ENCODE results near the gene FBXL19.
"Not testable (repeated sequence)": the region's sequence is repeated elsewhere in the genome, so short reads cannot be mapped to it uniquely, and the experiment has no call there.

FBXL19 gene

DNA sequence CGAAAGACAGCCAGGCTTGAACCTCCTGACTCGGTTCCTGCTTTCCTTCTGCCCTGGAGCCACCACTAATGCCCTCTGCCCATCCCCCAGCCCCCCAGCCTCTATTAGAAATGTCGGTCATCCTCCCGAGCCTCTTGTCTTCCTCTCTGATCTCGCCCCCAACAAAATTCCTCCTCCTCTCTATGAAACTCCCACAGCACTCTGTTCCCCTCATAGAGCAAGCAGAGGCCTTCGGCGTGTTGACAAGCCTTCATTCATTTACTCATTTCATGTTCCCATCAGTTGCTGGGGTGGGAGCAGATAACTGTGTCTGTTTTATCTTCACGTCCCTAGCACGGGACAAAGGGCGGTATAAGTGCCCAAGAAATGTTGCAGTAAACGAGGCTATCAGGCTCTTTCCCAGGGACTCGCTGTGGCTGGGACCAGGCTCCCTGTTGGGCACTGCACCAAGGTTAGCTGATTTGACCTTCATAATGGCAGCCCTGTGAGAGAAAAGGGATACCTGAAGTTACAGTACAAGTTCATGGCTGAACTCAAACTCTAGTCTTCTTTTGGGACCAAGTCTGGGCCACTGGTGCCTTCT, 7.8 kb downstream of the FBXL19 start:
- Histone ChIP-seq H3K9ac (ENCODE audit: low read depth, low read length) (no peak overlapping the region), H3K4me1 (ENCODE audit: control insufficient read depth, insufficient read depth, low read length) (no peaks in the 10 kb centered on the region), H3K27ac (ENCODE audit: low read depth, low read length) (no peak overlapping the region), H3K4me3 (ENCODE audit: low read depth, low read length) (no peak overlapping the region), H3K9me3 (ENCODE audit: control insufficient read depth, insufficient read depth, low read length) (no peaks in the 10 kb centered on the region), H3K36me3 (ENCODE audit: control insufficient read depth, insufficient read depth, low read length) (peaks cover 61% of the 10 kb centered on the region), H3K27me3 (ENCODE audit: control insufficient read depth, insufficient read depth, low read length) (no peaks in the 10 kb centered on the region)

DNA sequence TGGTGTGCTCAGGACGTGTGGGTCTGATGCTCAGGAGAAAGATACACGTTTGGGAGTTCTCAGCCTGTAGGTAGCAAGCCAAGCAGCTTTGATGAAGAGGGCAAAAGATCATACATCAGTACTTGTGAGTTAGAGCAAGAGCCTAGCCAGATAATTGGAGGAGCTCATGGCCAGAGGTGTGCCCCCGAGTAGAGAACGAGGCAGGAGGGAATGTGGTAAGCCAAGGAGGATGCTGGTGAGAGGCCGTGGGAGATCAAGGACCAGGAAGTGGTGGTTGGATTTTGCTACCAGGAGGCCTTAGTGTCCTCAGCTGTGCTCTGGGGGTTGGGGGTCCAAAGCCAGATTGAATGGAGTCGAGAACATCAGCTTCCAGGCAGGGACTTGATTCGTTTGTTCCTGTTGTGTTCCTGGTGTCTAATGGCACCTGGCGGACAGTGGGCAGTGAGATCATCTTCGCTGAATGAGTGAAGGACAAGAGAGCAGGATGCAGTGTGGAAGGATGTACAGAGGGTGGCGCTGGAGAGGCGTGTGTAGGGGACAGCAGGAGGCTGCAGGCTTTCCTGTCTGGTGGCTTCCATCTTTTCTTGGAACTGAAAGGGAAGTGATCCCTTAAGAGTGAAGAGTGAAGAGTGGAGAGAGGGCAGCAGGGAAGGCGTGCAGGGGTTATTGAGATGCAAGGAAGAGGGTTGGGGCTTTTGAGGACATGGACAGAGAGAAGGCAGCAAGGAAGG, 11.6 kb downstream of the FBXL19 start:
- H3K27ac ChIP-seq (ENCODE audit: low read depth, low read length) = no peak overlapping the region
- no peaks in the 10 kb centered on the region for H3K9me3 ChIP-seq (ENCODE audit: control insufficient read depth, insufficient read depth, low read length)
- no peak overlapping the region for H3K4me3 ChIP-seq (ENCODE audit: low read depth, low read length)
- no peak overlapping the region for H3K9ac ChIP-seq (ENCODE audit: low read depth, low read length)
- H3K36me3 ChIP-seq (ENCODE audit: control insufficient read depth, insufficient read depth, low read length) = peaks cover 49% of the 10 kb centered on the region
- no peaks in the 10 kb centered on the region for H3K27me3 ChIP-seq (ENCODE audit: control insufficient read depth, insufficient read depth, low read length)
- H3K4me1 ChIP-seq (ENCODE audit: control insufficient read depth, insufficient read depth, low read length) = no peaks in the 10 kb centered on the region

DNA sequence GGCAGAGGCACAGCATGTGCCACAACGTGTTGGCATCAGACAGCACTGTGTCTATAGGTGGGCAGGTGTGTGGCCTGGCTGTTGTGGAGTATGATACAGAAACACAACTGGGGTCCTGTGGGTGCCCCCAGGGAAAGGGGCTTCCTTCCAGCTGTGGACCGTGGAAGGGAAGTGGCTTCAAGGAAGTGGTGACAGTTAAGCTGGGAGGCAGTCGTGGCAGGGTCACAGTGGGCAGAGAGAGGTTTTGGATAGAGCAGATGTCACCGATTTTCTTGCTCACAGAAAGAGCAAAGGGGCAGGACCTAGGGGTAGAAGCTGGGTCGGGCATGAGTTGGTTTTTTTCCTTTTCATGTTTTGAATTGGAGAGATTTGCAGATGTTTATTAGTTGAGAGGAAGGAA, 14.3 kb downstream of the FBXL19 start:
- Histone ChIP-seq H3K27ac (ENCODE audit: low read depth, low read length) (no peak overlapping the region), H3K4me1 (ENCODE audit: control insufficient read depth, insufficient read depth, low read length) (peaks cover 11% of the 10 kb centered on the region), H3K4me3 (ENCODE audit: low read depth, low read length) (no peak overlapping the region)

DNA sequence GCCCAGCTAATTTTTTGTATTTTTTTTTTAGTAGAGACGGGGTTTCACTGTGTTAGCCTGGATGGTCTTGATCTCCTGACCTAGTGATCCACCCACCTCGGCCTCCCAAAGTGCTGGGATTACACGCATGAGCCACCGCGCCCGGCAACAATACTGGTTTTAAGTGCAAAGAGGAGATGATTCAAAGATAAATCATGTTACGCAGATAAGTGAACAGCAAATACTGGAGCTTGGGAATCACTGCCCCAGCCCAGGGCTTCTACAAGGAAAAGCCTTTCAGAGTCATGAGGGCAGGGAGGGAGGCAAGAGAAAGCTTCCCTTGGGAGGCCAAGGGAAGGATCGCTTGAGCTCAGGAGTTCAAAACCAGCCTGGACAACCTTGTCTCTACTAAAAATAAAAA, 16.2 kb downstream of the FBXL19 start:
- peaks cover 50% of the 10 kb centered on the region for H3K36me3 ChIP-seq (ENCODE audit: control insufficient read depth, insufficient read depth, low read length)
- not testable (repeated sequence) for H3K27ac ChIP-seq (ENCODE audit: low read depth, low read length); H3K27me3 ChIP-seq (ENCODE audit: control insufficient read depth, insufficient read depth, low read length); H3K9me3 ChIP-seq (ENCODE audit: control insufficient read depth, insufficient read depth, low read length); H3K4me3 ChIP-seq (ENCODE audit: low read depth, low read length); H3K9ac ChIP-seq (ENCODE audit: low read depth, low read length)
- H3K4me1 ChIP-seq (ENCODE audit: control insufficient read depth, insufficient read depth, low read length) = peaks cover 11% of the 10 kb centered on the region

More for the DNA sequence above, 14.3 kb downstream of the FBXL19 start:
- Histone ChIP-seq H3K27me3 (ENCODE audit: control insufficient read depth, insufficient read depth, low read length) (no peaks in the 10 kb centered on the region), H3K9ac (ENCODE audit: low read depth, low read length) (no peak overlapping the region), H3K36me3 (ENCODE audit: control insufficient read depth, insufficient read depth, low read length) (peaks cover 37% of the 10 kb centered on the region), H3K9me3 (ENCODE audit: control insufficient read depth, insufficient read depth, low read length) (no peaks in the 10 kb centered on the region)

DNA sequence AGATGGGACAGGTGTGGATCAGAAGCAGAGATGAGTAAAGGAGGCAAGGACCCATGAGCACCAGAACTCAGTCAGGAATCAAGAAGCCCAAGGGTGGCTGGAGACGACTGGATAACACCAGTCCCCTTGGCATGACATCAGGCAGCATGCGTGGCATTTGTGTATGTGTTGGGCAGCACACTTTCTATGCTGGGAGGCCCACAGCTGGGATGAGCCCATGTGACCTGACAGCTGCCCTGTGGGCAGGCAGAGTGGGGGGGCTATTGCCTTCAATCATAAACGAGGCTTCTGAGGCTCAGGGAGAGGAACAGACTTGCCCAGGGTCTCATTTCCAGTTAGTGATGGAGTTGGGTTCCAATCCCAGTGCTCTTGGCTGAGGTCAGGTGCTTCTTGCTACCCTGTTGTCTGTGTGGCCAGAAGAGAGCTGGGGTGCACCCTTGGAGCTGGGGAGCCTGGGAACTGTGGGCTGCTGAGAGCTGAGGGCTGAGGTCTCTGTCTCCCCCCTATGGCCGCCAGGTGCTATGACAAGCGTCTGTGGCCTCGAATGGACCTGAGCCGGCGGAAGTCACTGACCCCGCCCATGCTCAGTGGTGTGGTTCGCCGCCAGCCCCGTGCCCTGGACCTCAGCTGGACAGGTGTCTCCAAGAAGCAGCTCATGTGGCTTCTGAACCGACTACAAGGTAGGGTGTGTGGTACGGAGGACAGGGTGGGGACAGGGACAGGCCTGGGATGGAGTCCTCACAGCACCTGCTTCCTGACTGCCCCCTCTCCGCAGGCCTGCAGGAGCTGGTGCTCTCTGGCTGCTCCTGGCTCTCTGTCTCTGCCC, 18.4 kb downstream of the FBXL19 start:
- H3K4me1 ChIP-seq (ENCODE audit: control insufficient read depth, insufficient read depth, low read length) = peaks cover 16% of the 10 kb centered on the region
- H3K36me3 ChIP-seq (ENCODE audit: control insufficient read depth, insufficient read depth, low read length) = peaks cover 55% of the 10 kb centered on the region
- H3K4me3 ChIP-seq (ENCODE audit: low read depth, low read length) = no peak overlapping the region
- no peak overlapping the region for H3K9ac ChIP-seq (ENCODE audit: low read depth, low read length)
- no peaks in the 10 kb centered on the region for H3K9me3 ChIP-seq (ENCODE audit: control insufficient read depth, insufficient read depth, low read length)
- H3K27me3 ChIP-seq (ENCODE audit: control insufficient read depth, insufficient read depth, low read length) = no peaks in the 10 kb centered on the region
- peak overlapping the region; percentile 91 for H3K27ac ChIP-seq (ENCODE audit: low read depth, low read length)

DNA sequence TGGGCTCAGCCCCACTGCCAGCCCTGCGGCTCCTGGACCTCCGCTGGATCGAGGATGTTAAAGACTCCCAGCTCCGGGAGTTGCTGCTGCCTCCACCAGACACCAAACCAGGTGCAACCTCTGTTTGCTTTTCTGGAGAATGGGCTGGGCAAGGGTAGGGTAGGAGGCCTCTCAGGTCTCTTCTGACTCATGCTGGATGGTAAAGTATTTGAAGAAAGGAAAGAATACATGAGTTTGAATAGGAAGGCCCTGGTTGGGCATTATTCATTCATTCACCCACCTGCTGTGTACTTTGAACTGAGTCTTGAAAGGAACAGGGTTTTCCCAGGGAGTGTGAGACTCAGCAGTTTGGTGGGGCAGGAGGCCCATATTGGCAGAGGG, 19.0 kb downstream of the FBXL19 start:
- H3K27me3 ChIP-seq (ENCODE audit: control insufficient read depth, insufficient read depth, low read length) = no peaks in the 10 kb centered on the region
- no peak overlapping the region for H3K4me3 ChIP-seq (ENCODE audit: low read depth, low read length)
- no peak overlapping the region for H3K9ac ChIP-seq (ENCODE audit: low read depth, low read length)
- H3K27ac ChIP-seq (ENCODE audit: low read depth, low read length) = peak overlapping the region; percentile 91
- H3K4me1 ChIP-seq (ENCODE audit: control insufficient read depth, insufficient read depth, low read length) = peaks cover 21% of the 10 kb centered on the region
- H3K9me3 ChIP-seq (ENCODE audit: control insufficient read depth, insufficient read depth, low read length) = no peaks in the 10 kb centered on the region
- H3K36me3 ChIP-seq (ENCODE audit: control insufficient read depth, insufficient read depth, low read length) = peaks cover 50% of the 10 kb centered on the region

DNA sequence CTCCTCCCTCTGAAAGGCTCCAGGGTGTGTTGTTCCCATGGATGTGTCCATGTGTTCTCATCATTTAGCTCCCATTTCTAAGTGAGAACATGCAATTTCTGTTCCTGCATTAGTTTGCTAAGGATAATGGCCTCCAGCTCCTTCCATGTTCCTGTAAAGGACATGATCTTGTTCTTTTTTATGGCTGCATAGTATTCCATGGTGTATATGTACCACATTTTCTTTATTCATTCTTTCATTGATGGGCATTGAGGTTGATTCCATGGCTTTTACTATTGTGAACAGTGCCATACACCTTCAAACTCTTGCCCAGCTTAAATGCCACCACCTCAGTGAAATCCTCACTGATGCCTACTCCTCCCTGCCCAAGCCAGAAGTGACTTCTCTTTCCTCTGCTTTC, 21.0 kb downstream of the FBXL19 start:
- no peak overlapping the region for H3K9ac ChIP-seq (ENCODE audit: low read depth, low read length)
- H3K9me3 ChIP-seq (ENCODE audit: control insufficient read depth, insufficient read depth, low read length) = no peaks in the 10 kb centered on the region
- H3K4me1 ChIP-seq (ENCODE audit: control insufficient read depth, insufficient read depth, low read length) = peaks cover 21% of the 10 kb centered on the region
- no peak overlapping the region for H3K4me3 ChIP-seq (ENCODE audit: low read depth, low read length)
- no peak overlapping the region for H3K27ac ChIP-seq (ENCODE audit: low read depth, low read length)
- no peaks in the 10 kb centered on the region for H3K27me3 ChIP-seq (ENCODE audit: control insufficient read depth, insufficient read depth, low read length)
- peaks cover 47% of the 10 kb centered on the region for H3K36me3 ChIP-seq (ENCODE audit: control insufficient read depth, insufficient read depth, low read length)

DNA sequence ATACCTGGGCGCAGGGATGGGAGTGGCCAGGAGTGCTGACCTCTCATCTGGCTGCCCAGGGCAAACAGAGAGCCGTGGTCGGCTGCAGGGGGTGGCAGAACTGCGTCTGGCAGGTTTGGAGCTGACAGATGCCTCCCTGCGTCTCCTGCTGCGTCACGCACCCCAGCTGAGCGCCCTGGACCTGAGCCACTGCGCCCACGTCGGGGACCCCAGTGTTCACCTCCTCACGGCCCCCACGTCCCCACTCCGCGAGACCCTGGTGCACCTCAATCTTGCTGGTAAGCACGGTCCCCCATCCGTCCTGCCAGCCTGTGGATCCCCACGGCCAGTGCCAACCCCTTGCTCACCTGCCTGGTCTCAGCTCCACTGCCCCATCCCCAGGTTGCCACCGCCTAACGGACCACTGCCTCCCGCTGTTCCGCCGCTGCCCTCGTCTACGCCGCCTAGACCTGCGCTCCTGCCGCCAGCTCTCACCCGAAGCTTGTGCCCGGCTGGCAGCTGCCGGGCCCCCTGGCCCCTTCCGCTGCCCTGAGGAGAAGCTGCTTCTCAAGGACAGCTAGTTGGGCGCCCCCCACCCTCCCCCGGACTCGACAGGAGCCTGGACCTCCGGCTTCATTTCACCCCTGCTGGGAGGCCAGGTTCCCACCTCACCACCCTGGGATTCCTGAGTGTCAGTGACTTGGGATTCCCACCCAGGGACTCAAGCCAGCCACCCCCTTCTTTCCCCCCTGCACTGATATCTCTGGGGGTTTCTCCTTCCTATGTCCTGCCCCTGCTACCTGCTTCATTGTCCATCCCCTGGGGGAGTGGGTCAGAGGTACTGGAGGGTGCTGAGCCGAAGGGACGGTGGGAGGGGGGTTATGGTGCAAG, 23.5 kb downstream of the FBXL19 start:
- Histone ChIP-seq H3K4me1 (ENCODE audit: control insufficient read depth, insufficient read depth, low read length) (peaks cover 28% of the 10 kb centered on the region), H3K36me3 (ENCODE audit: control insufficient read depth, insufficient read depth, low read length) (peaks cover 40% of the 10 kb centered on the region), H3K27me3 (ENCODE audit: control insufficient read depth, insufficient read depth, low read length) (no peaks in the 10 kb centered on the region), H3K9ac (ENCODE audit: low read depth, low read length) (0 out of 2 replicates have a peak overlapping the region, but pooled peaks have one; percentile 21), H3K27ac (ENCODE audit: low read depth, low read length) (peak overlapping the region; percentile 98), H3K9me3 (ENCODE audit: control insufficient read depth, insufficient read depth, low read length) (no peaks in the 10 kb centered on the region), H3K4me3 (ENCODE audit: low read depth, low read length) (0 out of 2 replicates have a peak overlapping the region, but pooled peaks have one; percentile 23)

DNA sequence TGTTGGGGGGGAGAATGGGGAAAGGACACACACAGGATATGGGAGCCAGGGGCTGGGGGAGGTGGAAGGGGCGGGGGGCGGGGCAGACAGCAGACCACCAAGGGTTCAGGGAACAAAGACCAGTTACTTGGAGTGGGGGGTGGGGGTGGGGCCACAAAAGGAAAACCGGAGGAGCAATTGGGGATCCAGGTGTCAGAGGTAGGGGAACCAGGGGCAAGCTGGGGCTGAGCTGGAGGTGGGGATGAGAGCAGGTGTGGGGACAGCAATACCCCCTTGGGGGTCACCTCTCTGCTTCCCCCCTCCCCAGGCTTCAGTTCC, 24.1 kb downstream of the FBXL19 start:
- H3K4me3 ChIP-seq (ENCODE audit: low read depth, low read length) = peak overlapping the region; percentile 68

DNA sequence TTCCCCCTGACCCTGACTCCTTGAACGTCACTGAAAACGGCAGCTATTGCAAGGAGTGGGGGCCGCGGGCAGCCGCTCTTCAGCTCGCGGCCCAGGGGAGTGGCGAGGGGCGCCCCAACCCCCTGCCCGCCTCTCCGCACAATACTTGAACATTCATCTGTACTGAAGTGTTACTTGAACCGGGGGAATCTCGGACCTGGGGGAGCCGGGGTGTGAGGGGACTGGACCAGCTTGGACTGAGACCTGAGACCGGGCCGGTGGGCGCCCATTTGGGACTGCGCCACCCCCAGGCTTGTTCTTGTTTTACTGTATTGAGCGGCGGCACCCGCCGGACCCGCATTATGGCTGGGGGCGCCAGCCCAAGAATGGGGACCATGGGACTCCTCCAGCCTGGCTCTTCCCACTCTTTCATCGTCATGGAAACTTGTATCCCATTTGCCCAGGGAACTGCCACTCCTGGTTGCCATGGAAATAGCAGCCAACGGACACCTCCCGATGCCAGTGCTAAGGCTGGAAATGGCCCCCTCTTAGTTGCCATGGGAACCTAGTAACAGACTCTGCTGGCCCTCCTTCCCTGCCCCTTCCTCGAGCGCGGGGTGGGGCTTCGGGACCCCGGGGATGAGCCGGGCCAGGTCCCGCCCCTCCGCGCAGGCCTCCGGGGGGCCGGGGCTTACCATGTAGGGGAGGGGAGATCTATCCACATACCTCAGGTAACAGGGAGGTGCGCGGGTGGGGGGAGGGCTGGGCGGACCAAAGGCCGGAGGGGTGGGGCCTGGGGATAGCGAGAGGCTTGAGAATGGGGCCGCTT, 24.7 kb downstream of the FBXL19 start:
- Histone ChIP-seq H3K27ac (ENCODE audit: low read depth, low read length) (peak overlapping the region; percentile 98), H3K4me3 (ENCODE audit: low read depth, low read length) (peak overlapping the region; percentile 72), H3K4me1 (ENCODE audit: control insufficient read depth, insufficient read depth, low read length) (peaks cover 20% of the 10 kb centered on the region), H3K27me3 (ENCODE audit: control insufficient read depth, insufficient read depth, low read length) (no peaks in the 10 kb centered on the region), H3K36me3 (ENCODE audit: control insufficient read depth, insufficient read depth, low read length) (peaks cover 29% of the 10 kb centered on the region), H3K9ac (ENCODE audit: low read depth, low read length) (peak overlapping the region; percentile 82), H3K9me3 (ENCODE audit: control insufficient read depth, insufficient read depth, low read length) (no peaks in the 10 kb centered on the region)

More for the DNA sequence above, 24.1 kb downstream of the FBXL19 start:
- H3K27ac ChIP-seq (ENCODE audit: low read depth, low read length) = peak overlapping the region; percentile 98
- no peaks in the 10 kb centered on the region for H3K27me3 ChIP-seq (ENCODE audit: control insufficient read depth, insufficient read depth, low read length)
- peaks cover 35% of the 10 kb centered on the region for H3K36me3 ChIP-seq (ENCODE audit: control insufficient read depth, insufficient read depth, low read length)
- peaks cover 22% of the 10 kb centered on the region for H3K4me1 ChIP-seq (ENCODE audit: control insufficient read depth, insufficient read depth, low read length)
- peak overlapping the region; percentile 66 for H3K9ac ChIP-seq (ENCODE audit: low read depth, low read length)
- H3K9me3 ChIP-seq (ENCODE audit: control insufficient read depth, insufficient read depth, low read length) = no peaks in the 10 kb centered on the region

All from HUES48 (cell line).